Spleen (tissue), 11 donors: ENCODE results near the gene ENGASE. TPM values are rescaled to one million over a fixed set of nuclear protein-coding genes. Genes with fewer than 3 reads are reported as not detected.

Experiments used
- DNase-seq: peaks from one replicate; pipeline ENCODE4 v3.0.0-alpha.2; 2020
- H3K27ac ChIP-seq, 8 donors: fragments of 200-600 bp; sonication (generic) in 7 of 8; 1 replicate in 4 of 8; 2 replicates in 4 of 8; pipeline versions ENCODE4 v1.5.0 to v1.8.0; 2016 to 2021; ENCODE audit warnings: inconsistent platforms in 4 of 8, mild to moderate bottlenecking in 4 of 8, moderate library complexity in 1 of 8
- H3K27me3 ChIP-seq, 7 donors: fragments of 200-600 bp; sonication (generic) in 6 of 7; replicated peaks in 1 of 7; 1 replicate in 4 of 7; 2 replicates in 3 of 7; pipeline versions ENCODE4 v1.5.0 to v1.8.0; 2016 to 2021; ENCODE audit warnings: inconsistent platforms in 3 of 7, mild to moderate bottlenecking in 1 of 7
- H3K36me3 ChIP-seq, 6 donors: fragments of 200-600 bp; sonication (generic) in 5 of 6; 1 replicate in 4 of 6; 2 replicates in 2 of 6; pipeline versions ENCODE4 v1.5.0 to v1.8.0; 2016 to 2021; ENCODE audit warnings: inconsistent platforms in 2 of 6
- H3K4me1 ChIP-seq, 6 donors: fragments of 200-600 bp; sonication (generic) in 5 of 6; 1 replicate in 3 of 6; 2 replicates in 3 of 6; pipeline versions ENCODE4 v1.5.0 to v1.8.0; 2016 to 2021; ENCODE audit warnings: inconsistent platforms in 3 of 6
- H3K4me3 ChIP-seq, 8 donors: fragments of 200-600 bp; sonication (generic) in 7 of 8; 1 replicate in 4 of 8; 2 replicates in 4 of 8; pipeline versions ENCODE4 v1.5.0 to v1.8.0; 2016 to 2021; ENCODE audit warnings: inconsistent platforms in 4 of 8, mild to moderate bottlenecking in 4 of 8, moderate library complexity in 2 of 8
- H3K9me3 ChIP-seq, 8 donors: fragments of 200-600 bp; sonication (generic) in 7 of 8; 1 replicate in 4 of 8; 2 replicates in 4 of 8; pipeline versions ENCODE4 v1.5.0 to v1.8.0; 2016 to 2021; ENCODE audit warnings: inconsistent platforms in 4 of 8
- CTCF ChIP-seq, 11 experiments: fragments of 200-600 bp in 7 of 11; fragments of 450-650 bp in 4 of 11; sonication (generic) in 4 of 11; IDR thresholded peaks in 8 of 11; conservative IDR thresholded peaks in 3 of 11; 1 replicate in 7 of 11; 2 replicates in 4 of 11; pipeline versions ENCODE4 v1.4.0 to v1.8.0; 2016 to 2021; ENCODE audit warnings: antibody characterized with exemption in 11 of 11, inconsistent platforms in 4 of 11, mild to moderate bottlenecking in 1 of 11
- POLR2A ChIP-seq, 3 donors: fragments of 450-650 bp; IDR thresholded peaks; one replicate each; pipeline ENCODE4 v1.5.1; 2017; ENCODE audit warnings: antibody characterized with exemption in 3 of 3, mild to moderate bottlenecking in 1 of 3
- POLR2AphosphoS5 ChIP-seq, 3 donors: sonication (generic); formaldehyde crosslinking; IDR thresholded peaks; one replicate each; pipeline ENCODE4 v1.5.1; 2017; ENCODE audit warnings: antibody characterized with exemption in 3 of 3
- WGBS, 5 donors: extraction: QIAGEN DNeasy Blood & Tissue Kit in 3 of 5; methylation state at CpG; one replicate each; pipeline versions ENCODE4 v1.1.5 to v1.1.7; 2013 to 2018; 5-methylcytosine and 5-hydroxymethylcytosine counted together
- intact Hi-C: fragments of 100-400 bp; cut with DNase I; formaldehyde crosslinking; loops from one replicate; pipeline ENCODE4 v1.15.0; 2023; ENCODE audit warnings: low total_unique reads
- polyA plus RNA-seq, 3 donors: library from polyadenylated mRNA; stranded (reverse); fragments of 200-250 nt; gene quantifications; one replicate each; pipeline ENCODE4 v1.2.1, GENCODE V29; 2013
- total RNA-seq, 7 donors: library from RNA; depleted of rRNA in 3 of 7; stranded (reverse); fragments of >200 nt in 3 of 7; fragmentation: NEBNext Ultra II Directional in 4 of 7; extraction: Animal tissue kit (Norgen Biotek cat#: 25700) in 4 of 7; gene quantifications; one replicate each; pipeline versions ENCODE4 v1.1.0 to v1.2.1, GENCODE V29; 2016 to 2021
- donor health status: healthy with polysubstance abuse.
- donor health status: DM: no; HTN: no; CAD: no; lungs with moderate emphysema.
- donor health status: DM: no; HTN: no; CAD: no.
- donor health status: Bipolar disorder and iron deficiency.
- donor health status: healthy.
- donor health status: DM: no; HTN: no; CAD: no.
- donor health status: DM: yes; HTN: yes; CAD: no.

ENGASE gene
- total and polyA plus RNA-seq, 10 donors: 25.0 to 148 (median 93.2) TPM

GRCh38 chr17:79043191-79043930 lies 31.3 kb upstream of the ENGASE start:
- H3K4me3 ChIP-seq: no peak overlapping the region
- TF ChIP-seq POLR2A (IDR thresholded peaks at IDR 0.05) (no peak), POLR2AphosphoS5 (IDR thresholded peaks at IDR 0.05) (no peak), CTCF (IDR thresholded peaks at IDR 0.05 in 8 of 11, conservative IDR thresholded peaks at IDR 0.05 in 3 of 11) (no peak)
- intact Hi-C loops: no loop called here
- DNase-seq: no peak
- no peaks in the 10 kb centered on the region for H3K9me3 ChIP-seq
- peaks cover 4 to 64% (median 30%) of the 10 kb centered on the region in 6 donors for H3K4me1 ChIP-seq
- WGBS, 5 donors: 76 to 94% (median 92%) methylated on average over 10 of the region's 10 CpGs
- peaks cover 0 to 30% (median 0%) of the 10 kb centered on the region in 7 donors for H3K27me3 ChIP-seq
- no peak overlapping the region for H3K27ac ChIP-seq
- H3K36me3 ChIP-seq: peaks cover 0 to 9% (median 0%) of the 10 kb centered on the region in 6 donors

GRCh38 chr17:79043931-79044320 lies 30.7 kb upstream of the ENGASE start:
- intact Hi-C loops: no loop called here
- TF ChIP-seq POLR2AphosphoS5 (IDR thresholded peaks at IDR 0.05) (peak in 1 of 3 donors; percentile 10), POLR2A (IDR thresholded peaks at IDR 0.05) (no peak)
- no peak overlapping the region for H3K27ac ChIP-seq
- H3K9me3 ChIP-seq: no peaks in the 10 kb centered on the region
- DNase-seq: peak; percentile 65
- WGBS, 5 donors: 72 to 90% (median 75%) methylated on average over 12 of the region's 12 CpGs
- no peak overlapping the region for H3K4me3 ChIP-seq
- H3K27me3 ChIP-seq: peaks cover 0 to 30% (median 0%) of the 10 kb centered on the region in 7 donors
- peaks cover 0 to 9% (median 0%) of the 10 kb centered on the region in 6 donors for H3K36me3 ChIP-seq
- peaks cover 4 to 64% (median 30%) of the 10 kb centered on the region in 6 donors for H3K4me1 ChIP-seq

GRCh38 chr17:79044462-79044861 lies 30.2 kb upstream of the ENGASE start:
- Histone ChIP-seq H3K27me3 (peaks cover 0 to 30% (median 0%) of the 10 kb centered on the region in 7 donors), H3K27ac (no peak overlapping the region), H3K9me3 (no peaks in the 10 kb centered on the region), H3K4me3 (no peak overlapping the region), H3K36me3 (peaks cover 0 to 9% (median 0%) of the 10 kb centered on the region in 6 donors), H3K4me1 (peaks cover 4 to 67% (median 30%) of the 10 kb centered on the region in 6 donors)
- intact Hi-C loops: no loop called here
- no peak for TF ChIP-seq POLR2AphosphoS5 (IDR thresholded peaks at IDR 0.05)
- TF ChIP-seq POLR2A (IDR thresholded peaks at IDR 0.05): no peak
- no peak for TF ChIP-seq CTCF (IDR thresholded peaks at IDR 0.05 in 8 of 11, conservative IDR thresholded peaks at IDR 0.05 in 3 of 11)
- 47 to 97% (median 77%) methylated on average over 11 of the region's 11 CpGs for WGBS, 5 donors
- DNase-seq: peak; percentile 35

DNA sequence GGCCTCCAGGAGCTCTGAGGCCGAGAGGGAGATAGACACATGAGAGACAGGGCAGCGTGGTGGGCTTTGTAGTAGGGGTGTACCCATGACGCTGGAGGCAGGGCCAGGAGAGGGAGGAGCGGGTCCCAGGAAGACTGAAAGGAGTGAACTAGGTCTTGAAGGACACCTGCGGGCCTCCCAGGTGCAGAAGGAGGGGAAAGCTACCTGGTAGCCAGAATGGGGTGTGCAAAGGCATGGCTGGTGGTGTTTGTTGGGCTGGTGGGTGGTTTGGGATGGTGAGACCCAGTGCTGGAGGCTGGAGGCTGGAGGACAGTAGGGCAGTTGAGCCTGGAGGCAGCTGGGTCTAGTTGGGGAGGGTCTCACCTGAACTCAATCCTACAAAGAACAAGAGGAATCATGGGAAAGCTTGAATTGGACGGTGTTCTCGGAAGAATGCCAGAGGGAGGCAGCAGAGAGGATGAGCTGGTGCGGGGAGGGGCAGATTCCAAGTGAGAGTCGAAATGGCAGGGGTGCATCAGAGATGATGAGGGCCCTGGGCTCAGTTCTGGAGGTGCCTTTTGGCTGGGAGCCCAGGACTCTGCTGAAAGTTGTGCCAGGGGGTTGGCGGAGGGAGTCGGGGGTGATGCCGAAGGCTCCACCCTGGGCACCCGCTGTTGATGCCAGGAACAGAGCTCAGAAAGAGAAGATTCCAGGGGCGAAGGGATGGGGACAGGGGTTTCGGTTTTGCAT lies 29.5 kb upstream of the ENGASE start:
- peaks cover 0 to 9% (median 0%) of the 10 kb centered on the region in 6 donors for H3K36me3 ChIP-seq
- H3K27me3 ChIP-seq: peaks cover 0 to 36% (median 0%) of the 10 kb centered on the region in 7 donors
- no peak for TF ChIP-seq POLR2AphosphoS5 (IDR thresholded peaks at IDR 0.05)
- no peaks in the 10 kb centered on the region for H3K9me3 ChIP-seq
- no peak overlapping the region for H3K4me3 ChIP-seq
- intact Hi-C loops: no loop called here
- WGBS, 5 donors: 74 to 85% (median 77%) methylated on average over 15 of the region's 15 CpGs
- H3K27ac ChIP-seq: no peak overlapping the region
- peaks cover 4 to 74% (median 30%) of the 10 kb centered on the region in 6 donors for H3K4me1 ChIP-seq
- DNase-seq: peak; percentile 57

GRCh38 chr17:79045842-79046196 lies 28.8 kb upstream of the ENGASE start:
- no peak overlapping the region for H3K4me3 ChIP-seq
- peaks cover 0 to 9% (median 0%) of the 10 kb centered on the region in 6 donors for H3K36me3 ChIP-seq
- intact Hi-C loops: no loop called here
- peak; percentile 92 for DNase-seq
- H3K4me1 ChIP-seq: peaks cover 4 to 81% (median 33%) of the 10 kb centered on the region in 6 donors
- H3K27ac ChIP-seq: peak overlapping the region in 6 of 8 donors; percentile 27 to 73 (median 54)
- 0 to 5% (median 1%) methylated on average over 8 to 11 of the region's 11 CpGs for WGBS, 5 donors
- peak; percentile 33 to 66 (median 54) for TF ChIP-seq POLR2AphosphoS5 (IDR thresholded peaks at IDR 0.05)
- no peak for TF ChIP-seq POLR2A (IDR thresholded peaks at IDR 0.05)
- peak; percentile 53 to 95 (median 91) for TF ChIP-seq CTCF (IDR thresholded peaks at IDR 0.05 in 8 of 11, conservative IDR thresholded peaks at IDR 0.05 in 3 of 11)
- H3K9me3 ChIP-seq: no peaks in the 10 kb centered on the region
- peaks cover 0 to 36% (median 0%) of the 10 kb centered on the region in 7 donors for H3K27me3 ChIP-seq
